Astrocyte (in vitro differentiated cells and primary cell): ENCODE data around the gene CORO6. TPM values are rescaled to one million over a fixed set of nuclear protein-coding genes. Genes with fewer than 3 reads are reported as not detected.

Experiments
- DNase-seq: peaks from one replicate; pipeline ENCODE4 v3.0.0-alpha.2; 2010; ENCODE audit warnings: low read depth
- FAIRE-seq: peaks from 2 replicates; lab custom pipeline; 2011; peaks lifted over from hg19 to GRCh38; lab: Jason Lieb, UNC
- H2AFZ ChIP-seq: 2 replicates; pipeline ENCODE4 v1.6.0; 2012; ENCODE audit warnings: low read depth, low read length, inconsistent platforms
- H3K27ac ChIP-seq: 2 replicates; pipeline ENCODE4 v1.5.1; 2011; ENCODE audit warnings: low read depth, low read length, inconsistent platforms
- H3K27me3 ChIP-seq: 2 replicates; pipeline ENCODE4 v1.6.0; 2011; ENCODE audit warnings: low read length, inconsistent platforms; ENCODE audit not compliant: insufficient read depth
- H3K36me3 ChIP-seq: 2 replicates; pipeline ENCODE4 v1.5.1; 2011; ENCODE audit warnings: low read length, inconsistent platforms; ENCODE audit not compliant: insufficient read depth
- H3K4me1 ChIP-seq: 2 replicates; pipeline ENCODE4 v1.5.1; 2011; ENCODE audit warnings: low read length, inconsistent platforms; ENCODE audit not compliant: insufficient read depth
- H3K4me2 ChIP-seq: 2 replicates; pipeline ENCODE4 v1.6.0; 2012; ENCODE audit warnings: low read length, inconsistent platforms
- H3K4me3 ChIP-seq: 2 replicates; pipeline ENCODE4 v1.5.1; 2011; ENCODE audit warnings: low read depth, mild to moderate bottlenecking, low read length, inconsistent platforms; ENCODE audit not compliant: insufficient read depth
- H3K79me2 ChIP-seq: 2 replicates; pipeline ENCODE4 v1.6.0; 2012; ENCODE audit warnings: mild to moderate bottlenecking, low read length, inconsistent platforms; ENCODE audit not compliant: insufficient read depth
- H3K9ac ChIP-seq: 2 replicates; pipeline ENCODE4 v1.6.0; 2012; ENCODE audit warnings: mild to moderate bottlenecking, low read length, inconsistent platforms
- H3K9me3 ChIP-seq: 2 replicates; pipeline ENCODE4 v1.5.1; 2012; ENCODE audit warnings: low read depth, mild to moderate bottlenecking, low read length, inconsistent platforms; ENCODE audit not compliant: insufficient read depth
- H4K20me1 ChIP-seq: 2 replicates; pipeline ENCODE4 v1.6.0; 2012; ENCODE audit warnings: low read length, inconsistent platforms; ENCODE audit not compliant: insufficient read depth
- H3K27ac Mint-ChIP-seq: one replicate; pipeline ENCODE4 v1.8.0; 2021; ENCODE audit warnings: mild to moderate bottlenecking, mixed read lengths; ENCODE audit not compliant: unreplicated experiment
- H3K27me3 Mint-ChIP-seq: one replicate; pipeline ENCODE4 v1.8.0; 2021; ENCODE audit warnings: low read depth, mixed read lengths; ENCODE audit not compliant: unreplicated experiment
- H3K36me3 Mint-ChIP-seq: one replicate; pipeline ENCODE4 v1.8.0; 2021; ENCODE audit warnings: low read depth, mixed read lengths; ENCODE audit not compliant: unreplicated experiment
- H3K4me1 Mint-ChIP-seq: one replicate; pipeline ENCODE4 v1.8.0; 2021; ENCODE audit warnings: low read depth, mixed read lengths; ENCODE audit not compliant: unreplicated experiment
- H3K4me3 Mint-ChIP-seq: one replicate; pipeline ENCODE4 v1.8.0; 2021; ENCODE audit warnings: mild to moderate bottlenecking, moderate library complexity, mixed read lengths; ENCODE audit not compliant: unreplicated experiment
- H3K9me3 Mint-ChIP-seq: one replicate; pipeline ENCODE4 v1.8.0; 2021; ENCODE audit warnings: mild to moderate bottlenecking, mixed read lengths; ENCODE audit not compliant: unreplicated experiment
- EZH2 ChIP-seq: IDR thresholded peaks from 2 replicates; pipeline ENCODE4 v1.6.1; 2012; ENCODE audit warnings: mild to moderate bottlenecking, low read length, inconsistent platforms; ENCODE audit not compliant: insufficient read depth
- total RNA-seq: library from RNA; stranded (reverse); gene quantifications from 2 replicates; pipeline ENCODE4 v1.2.1, GENCODE V29; 2021
- TF ChIP-seq, protein P1 (sequence below): IDR thresholded peaks from 2 replicates; pipeline ENCODE4 v1.5.1; 2011; ENCODE audit warnings: low read depth, mild to moderate bottlenecking, inconsistent platforms, low read length, moderate library complexity; ENCODE audit not compliant: insufficient read depth

CORO6 gene
- total RNA-seq, 1 donor from 2014 or later = 8.9 TPM

DNA sequence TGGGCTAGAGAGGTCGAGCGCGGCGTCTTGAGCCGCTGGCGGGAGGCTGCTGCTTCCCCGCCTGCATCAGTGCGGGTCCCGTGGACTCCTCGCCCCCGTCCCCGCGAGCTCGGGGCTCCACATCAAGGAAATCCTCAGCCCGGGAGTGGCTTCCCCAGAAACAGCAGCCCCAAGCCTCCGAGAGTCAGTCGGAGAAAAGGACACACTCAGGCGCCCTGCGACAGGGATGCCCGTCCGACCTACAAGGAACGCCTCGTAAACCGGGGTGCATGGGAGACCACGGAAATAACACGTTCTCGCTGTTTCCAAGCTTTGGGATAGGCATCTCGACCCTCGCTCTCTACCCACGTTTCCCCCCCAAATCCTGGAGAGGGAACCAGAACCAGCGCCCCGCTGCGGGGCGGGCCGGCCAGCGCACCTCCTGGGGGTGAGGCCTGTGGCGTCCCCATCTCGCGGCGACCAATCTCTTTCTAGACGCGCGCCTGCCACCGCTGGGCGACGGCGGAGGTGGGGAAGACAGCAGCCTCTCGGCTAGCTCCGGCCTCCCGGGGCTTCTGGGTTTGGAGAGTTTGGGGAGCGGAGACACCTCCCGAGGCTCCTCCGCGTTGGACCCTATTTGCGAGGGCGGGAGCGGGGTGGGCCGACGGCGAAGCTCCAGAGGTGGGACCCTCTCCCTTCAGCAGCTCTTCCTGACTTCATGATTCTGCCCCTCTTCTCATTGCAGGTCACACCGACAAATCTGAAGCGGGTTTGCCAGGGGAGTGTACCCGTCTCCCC lies 55.0 kb downstream of the CORO6 start:
- no peaks in the 10 kb centered on the region for H3K9me3 Mint-ChIP-seq
- H3K36me3 Mint-ChIP-seq = peaks cover 13% of the 10 kb centered on the region
- peak overlapping the region; percentile 63 for H3K4me3 ChIP-seq
- DNase-seq (no peak), FAIRE-seq (no peak)
- no peaks in the 10 kb centered on the region for H3K9me3 ChIP-seq
- H3K4me3 Mint-ChIP-seq = peak overlapping the region; percentile 91
- peak overlapping the region; percentile 72 for H3K27ac Mint-ChIP-seq
- no peak for TF ChIP-seq EZH2
- TF ChIP-seq, protein P1, sequence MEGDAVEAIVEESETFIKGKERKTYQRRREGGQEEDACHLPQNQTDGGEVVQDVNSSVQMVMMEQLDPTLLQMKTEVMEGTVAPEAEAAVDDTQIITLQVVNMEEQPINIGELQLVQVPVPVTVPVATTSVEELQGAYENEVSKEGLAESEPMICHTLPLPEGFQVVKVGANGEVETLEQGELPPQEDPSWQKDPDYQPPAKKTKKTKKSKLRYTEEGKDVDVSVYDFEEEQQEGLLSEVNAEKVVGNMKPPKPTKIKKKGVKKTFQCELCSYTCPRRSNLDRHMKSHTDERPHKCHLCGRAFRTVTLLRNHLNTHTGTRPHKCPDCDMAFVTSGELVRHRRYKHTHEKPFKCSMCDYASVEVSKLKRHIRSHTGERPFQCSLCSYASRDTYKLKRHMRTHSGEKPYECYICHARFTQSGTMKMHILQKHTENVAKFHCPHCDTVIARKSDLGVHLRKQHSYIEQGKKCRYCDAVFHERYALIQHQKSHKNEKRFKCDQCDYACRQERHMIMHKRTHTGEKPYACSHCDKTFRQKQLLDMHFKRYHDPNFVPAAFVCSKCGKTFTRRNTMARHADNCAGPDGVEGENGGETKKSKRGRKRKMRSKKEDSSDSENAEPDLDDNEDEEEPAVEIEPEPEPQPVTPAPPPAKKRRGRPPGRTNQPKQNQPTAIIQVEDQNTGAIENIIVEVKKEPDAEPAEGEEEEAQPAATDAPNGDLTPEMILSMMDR = no peak
- peak overlapping the region; percentile 92 for H3K4me2 ChIP-seq
- H4K20me1 ChIP-seq = peaks cover 10% of the 10 kb centered on the region
- H3K4me1 ChIP-seq = peaks cover 19% of the 10 kb centered on the region
- no peaks in the 10 kb centered on the region for H3K36me3 ChIP-seq
- H3K27me3 ChIP-seq = peaks cover 5% of the 10 kb centered on the region
- peak overlapping the region; percentile 2 for H3K27ac ChIP-seq
- peak overlapping the region; percentile 86 for H2AFZ ChIP-seq
- peaks cover 14% of the 10 kb centered on the region for H3K27me3 Mint-ChIP-seq
- no peaks in the 10 kb centered on the region for H3K79me2 ChIP-seq
- peaks cover 5% of the 10 kb centered on the region for H3K4me1 Mint-ChIP-seq
- peak overlapping the region; percentile 68 for H3K9ac ChIP-seq

DNA sequence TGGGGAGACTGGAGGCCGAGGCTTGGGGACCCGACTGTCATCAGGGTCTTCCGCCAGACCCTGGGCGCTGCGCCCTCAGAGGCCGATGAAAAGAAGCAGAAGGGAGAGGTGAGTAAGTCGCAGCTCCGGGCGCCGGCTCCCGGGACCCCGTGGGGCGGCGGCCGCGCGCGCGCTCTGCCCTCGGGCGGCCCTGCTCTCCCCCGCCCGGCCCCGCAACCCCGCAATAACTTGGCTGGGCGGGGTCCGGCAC lies 55.5 kb downstream of the CORO6 start:
- peaks cover 18% of the 10 kb centered on the region for H3K27me3 Mint-ChIP-seq
- peaks cover 18% of the 10 kb centered on the region for H3K4me1 ChIP-seq
- H3K79me2 ChIP-seq = no peaks in the 10 kb centered on the region
- peaks cover 12% of the 10 kb centered on the region for H4K20me1 ChIP-seq
- no peak overlapping the region for H3K27ac ChIP-seq
- peaks cover 18% of the 10 kb centered on the region for H3K36me3 Mint-ChIP-seq
- no peak overlapping the region for H3K27ac Mint-ChIP-seq
- H2AFZ ChIP-seq = peak overlapping the region; percentile 86
- H3K27me3 ChIP-seq = peaks cover 5% of the 10 kb centered on the region
- DNase-seq (no peak), FAIRE-seq (no peak)
- TF ChIP-seq, protein P1 = no peak
- no peak for TF ChIP-seq EZH2
- peak overlapping the region; percentile 63 for H3K4me3 ChIP-seq
- H3K36me3 ChIP-seq = no peaks in the 10 kb centered on the region
- peak overlapping the region; percentile 68 for H3K9ac ChIP-seq
- peak overlapping the region; percentile 92 for H3K4me2 ChIP-seq
- H3K9me3 ChIP-seq = no peaks in the 10 kb centered on the region
- H3K4me3 Mint-ChIP-seq = peak overlapping the region; percentile 82
- H3K4me1 Mint-ChIP-seq = peaks cover 5% of the 10 kb centered on the region
- H3K9me3 Mint-ChIP-seq = no peaks in the 10 kb centered on the region
